Measurements from ENCODE around the gene ACYP1. TPM values are rescaled to one million over a fixed set of nuclear protein-coding genes. Genes with fewer than 3 reads are reported as not detected.

ACYP1 gene
- total RNA-seq, 2 donors from 2014 or later, result 8.3 to 9.9 TPM

DNA sequence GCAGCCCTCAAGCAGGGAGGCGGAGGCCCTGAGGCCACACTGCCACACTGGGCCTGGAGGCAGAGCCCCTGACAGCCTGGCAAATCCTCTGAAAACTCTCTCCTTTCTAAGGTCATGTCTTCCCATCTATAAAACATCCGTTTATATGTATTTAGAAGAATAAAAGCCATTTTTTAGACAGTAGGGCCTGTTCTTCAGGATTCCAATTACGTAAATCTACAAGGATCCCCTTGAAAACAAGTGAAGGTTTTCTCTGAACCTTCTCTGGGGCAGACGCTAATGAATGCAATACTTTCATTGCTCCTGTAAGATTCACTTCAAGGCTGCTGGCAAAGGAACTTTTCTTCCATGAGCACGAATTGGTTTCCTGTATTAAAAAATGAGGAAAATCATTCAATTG is 48.3 kb downstream of the ACYP1 start:
- 83 to 89% methylated on average over 5 of the region's 5 CpGs for WGBS, 2 donors
- H3K27me3 ChIP-seq, result no peaks in the 10 kb centered on the region
- no peak overlapping the region for H3K4me3 ChIP-seq
- no peak overlapping the region for H3K27ac ChIP-seq
- DNase-seq (no peak), ATAC-seq (no peak)
- H3K36me3 ChIP-seq (replicated peaks in 1 of 2; ENCODE audit: insufficient read depth in 1 of 2, low read depth in 2 of 2), result peaks cover 0 to 15% of the 10 kb centered on the region in 2 donors
- H3K4me1 ChIP-seq, result peaks cover 19% of the 10 kb centered on the region
- intact Hi-C loops (cut with DNase I), result no loop called here
- H3K9me3 ChIP-seq, result no peaks in the 10 kb centered on the region
- no peak for TF ChIP-seq POLR2A (IDR thresholded peaks at IDR 0.05)
- TF ChIP-seq CTCF (IDR thresholded peaks at IDR 0.05), result no peak

- H3K27ac ChIP-seq, result no peak overlapping the region
- H3K4me3 ChIP-seq, result no peak overlapping the region
- DNase-seq (peak in 1 of 4 donors; percentile 24), ATAC-seq (no peak)
- H3K27me3 ChIP-seq, result no peaks in the 10 kb centered on the region
- WGBS, 2 donors, result 84 to 88% methylated on average over 6 of the region's 6 CpGs
- H3K4me1 ChIP-seq, result peaks cover 7% of the 10 kb centered on the region
- H3K9me3 ChIP-seq, result no peaks in the 10 kb centered on the region
- TF ChIP-seq CTCF (IDR thresholded peaks at IDR 0.05) (no peak), POLR2A (IDR thresholded peaks at IDR 0.05) (no peak)
- peaks cover 0 to 15% of the 10 kb centered on the region in 2 donors for H3K36me3 ChIP-seq (replicated peaks in 1 of 2; ENCODE audit: insufficient read depth in 1 of 2, low read depth in 2 of 2)
- intact Hi-C loops (cut with DNase I), result no loop called here
Observed at GRCh38 chr14:75013290-75013689, 50.5 kb downstream of the ACYP1 start.

GRCh38 chr14:75011356-75011994 is 52.3 kb downstream of the ACYP1 start:
- intact Hi-C loops (cut with DNase I), result no loop called here
- Histone ChIP-seq H3K9me3 (no peaks in the 10 kb centered on the region), H3K27ac (no peak overlapping the region), H3K4me1 (no peaks in the 10 kb centered on the region), H3K4me3 (no peak overlapping the region), H3K36me3 (replicated peaks in 1 of 2; ENCODE audit: insufficient read depth in 1 of 2, low read depth in 2 of 2) (peaks cover 0 to 9% of the 10 kb centered on the region in 2 donors), H3K27me3 (no peaks in the 10 kb centered on the region)
- DNase-seq, result no peak
- 75 to 77% methylated on average over 4 of the region's 4 CpGs for WGBS, 2 donors
- TF ChIP-seq POLR2A (IDR thresholded peaks at IDR 0.05), result no peak
- no peak for ATAC-seq

GRCh38 chr14:75010472-75011093 is 53.2 kb downstream of the ACYP1 start:
- Histone ChIP-seq H3K36me3 (replicated peaks in 1 of 2; ENCODE audit: insufficient read depth in 1 of 2, low read depth in 2 of 2) (peaks cover 0 to 9% of the 10 kb centered on the region in 2 donors), H3K27ac (no peak overlapping the region), H3K4me1 (no peaks in the 10 kb centered on the region), H3K4me3 (no peak overlapping the region), H3K27me3 (no peaks in the 10 kb centered on the region), H3K9me3 (no peaks in the 10 kb centered on the region)
- WGBS, 2 donors, result 93% methylated on average over 4 of the region's 4 CpGs
- no peak for ATAC-seq
- DNase-seq, result no peak
- TF ChIP-seq CTCF (IDR thresholded peaks at IDR 0.05) (no peak), POLR2A (IDR thresholded peaks at IDR 0.05) (no peak)
- intact Hi-C loops (cut with DNase I), result no loop called here

GRCh38 chr14:75009176-75009575 is 54.6 kb downstream of the ACYP1 start:
- H3K27ac ChIP-seq, result no peak overlapping the region
- WGBS, 2 donors, result 83 to 95% methylated on average over 4 of the region's 4 CpGs
- ATAC-seq, result peak; percentile 15

More at GRCh38 chr14:75009176-75009575, 54.6 kb downstream of the ACYP1 start:
- Histone ChIP-seq H3K4me3 (no peak overlapping the region), H3K27me3 (no peaks in the 10 kb centered on the region), H3K36me3 (replicated peaks in 1 of 2; ENCODE audit: insufficient read depth in 1 of 2, low read depth in 2 of 2) (peaks cover 0 to 5% of the 10 kb centered on the region in 2 donors), H3K9me3 (no peaks in the 10 kb centered on the region), H3K4me1 (peaks cover 11% of the 10 kb centered on the region)
- TF ChIP-seq CTCF (IDR thresholded peaks at IDR 0.05), result no peak
- TF ChIP-seq POLR2A (IDR thresholded peaks at IDR 0.05), result no peak
- DNase-seq, result no peak
- intact Hi-C loops (cut with DNase I), result no loop called here

Data from body of pancreas (tissue), 4 donors.